NT2/D1 (cell line): ENCODE measurements around the gene PGGHG.
"Not testable (repeated sequence)": the region's sequence is repeated elsewhere in the genome, so short reads cannot be mapped to it uniquely, and the experiment has no call there.

Source experiments
- DNase-seq: peaks from one replicate; pipeline ENCODE4 v3.0.0-alpha.2; 2011; ENCODE audit warnings: low read depth, low spot score
- H3K27me3 ChIP-seq: 2 replicates; pipeline ENCODE4 v1.6.0; 2011; ENCODE audit warnings: mild to moderate bottlenecking; ENCODE audit not compliant: insufficient read length, insufficient read depth
- H3K36me3 ChIP-seq: 2 replicates; pipeline ENCODE4 v1.6.1; 2011; ENCODE audit warnings: mild to moderate bottlenecking, low read length, mixed read lengths; ENCODE audit not compliant: insufficient read depth, insufficient read length
- H3K4me1 ChIP-seq: 2 replicates; pipeline ENCODE4 v1.5.1; 2011; ENCODE audit not compliant: insufficient read depth, insufficient read length
- H3K4me3 ChIP-seq: 2 replicates; pipeline ENCODE4 v1.5.1; 2011; ENCODE audit warnings: low read depth; ENCODE audit not compliant: insufficient read length
- H3K9ac ChIP-seq: 2 replicates; pipeline ENCODE4 v1.6.0; 2011; ENCODE audit warnings: low read depth; ENCODE audit not compliant: insufficient read length
- H3K9me3 ChIP-seq: 2 replicates; pipeline ENCODE4 v1.5.1; 2011; ENCODE audit warnings: mild to moderate bottlenecking, low read length; ENCODE audit not compliant: insufficient read depth
- SUZ12 ChIP-seq: IDR thresholded peaks from 2 replicates; pipeline ENCODE4 v1.6.1; 2011; ENCODE audit not compliant: insufficient read length, insufficient read depth; ENCODE audit errors: extremely low read depth
- YY1 ChIP-seq: IDR thresholded peaks from 2 replicates; pipeline ENCODE4 v1.6.1; 2011; ENCODE audit not compliant: insufficient read length, insufficient read depth
- ZNF274 ChIP-seq: IDR thresholded peaks from 2 replicates; pipeline ENCODE4 v1.6.1; 2011; ENCODE audit warnings: mild to moderate bottlenecking, low read depth, low read length

PGGHG gene

GRCh38 chr11:305844-306211 is 16.9 kb downstream of the PGGHG start:
- TF ChIP-seq ZNF274 (no peak), SUZ12 (no peak), YY1 (no peak)
- H3K36me3 ChIP-seq, result no peaks in the 10 kb centered on the region
- H3K4me3 ChIP-seq, result no peak overlapping the region
- H3K9ac ChIP-seq, result peak overlapping the region; percentile 39
- peaks cover 26% of the 10 kb centered on the region for H3K4me1 ChIP-seq
- DNase-seq, result no peak
- H3K9me3 ChIP-seq, result no peaks in the 10 kb centered on the region
- no peaks in the 10 kb centered on the region for H3K27me3 ChIP-seq

GRCh38 chr11:306645-307371 is 17.9 kb downstream of the PGGHG start:
- no peaks in the 10 kb centered on the region for H3K9me3 ChIP-seq
- no peak overlapping the region for H3K4me3 ChIP-seq
- H3K36me3 ChIP-seq, result no peaks in the 10 kb centered on the region
- TF ChIP-seq ZNF274, result no peak
- no peak for TF ChIP-seq YY1
- no peak for TF ChIP-seq SUZ12
- H3K4me1 ChIP-seq, result peaks cover 25% of the 10 kb centered on the region
- H3K27me3 ChIP-seq, result no peaks in the 10 kb centered on the region
- DNase-seq, result no peak
- peak overlapping the region; percentile 42 for H3K9ac ChIP-seq

- Histone ChIP-seq H3K4me1 (peaks cover 25% of the 10 kb centered on the region), H3K9ac (peak within 1 kb of the TSS; percentile 42), H3K4me3 (peak within 1 kb of the TSS; percentile 9)
- peak; percentile 63 for DNase-seq
- not testable (repeated sequence) for H3K27me3 ChIP-seq, H3K36me3 ChIP-seq, H3K9me3 ChIP-seq
These were observed 19.1 kb downstream of the PGGHG start, which contains the start of gene IFITM2 for GRCh38 chr11:307766-308708. IFITM2 (plus strand) TSS chr11:307816; CDS start chr11:308193, 377 bp downstream.

GRCh38 chr11:308740-309665 is 20.1 kb downstream of the PGGHG start:
- not testable (repeated sequence) for DNase-seq, H3K27me3 ChIP-seq, H3K9me3 ChIP-seq, H3K36me3 ChIP-seq, H3K4me3 ChIP-seq
- Histone ChIP-seq H3K4me1 (peaks cover 25% of the 10 kb centered on the region), H3K9ac (peak overlapping the region; percentile 53)

- not testable (repeated sequence) for H3K27me3 ChIP-seq, DNase-seq, H3K9me3 ChIP-seq, H3K36me3 ChIP-seq, H3K4me3 ChIP-seq
- peaks cover 23% of the 10 kb centered on the region for H3K4me1 ChIP-seq
- H3K9ac ChIP-seq, result peak overlapping the region; percentile 72
These were observed 21.1 kb downstream of the PGGHG start for GRCh38 chr11:309979-310572.

- H3K9me3 ChIP-seq, H3K36me3 ChIP-seq, DNase-seq, H3K27me3 ChIP-seq: not testable (repeated sequence)
- H3K9ac ChIP-seq, result peak overlapping the region; percentile 70
- H3K4me3 ChIP-seq, result peak overlapping the region; percentile 30
- H3K4me1 ChIP-seq, result peaks cover 29% of the 10 kb centered on the region
These were observed 22.3 kb downstream of the PGGHG start for GRCh38 chr11:311013-311748.
